ENCODE measurements around the gene PEX6. TPM values are rescaled to one million over a fixed set of nuclear protein-coding genes. Genes with fewer than 3 reads are reported as not detected.
"Not testable (repeated sequence)": the region's sequence is repeated elsewhere in the genome, so short reads cannot be mapped to it uniquely, and the experiment has no call there.

The PEX6 gene
- total RNA-seq, 1 donor from 2014 or later = 24.0 TPM

DNA sequence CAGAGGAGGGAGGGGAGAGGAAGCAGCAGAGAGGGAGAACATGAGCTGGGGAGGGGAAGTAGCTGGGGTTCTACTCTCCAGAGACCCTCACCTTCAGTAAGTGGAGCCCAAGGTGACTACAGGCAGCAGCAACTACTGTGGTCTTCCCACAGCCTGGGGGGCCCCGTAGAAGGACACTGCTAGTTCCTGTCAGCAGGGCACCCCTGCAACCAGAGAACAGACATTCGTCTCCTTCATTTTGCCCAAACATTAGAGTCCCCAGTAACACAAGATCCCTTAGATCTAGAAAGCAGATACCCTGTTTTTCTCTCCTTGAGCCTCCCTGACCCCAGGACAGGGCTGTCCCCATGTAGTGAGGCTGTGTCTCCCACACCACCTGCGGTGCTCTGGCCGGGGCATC is 10.2 kb downstream of the PEX6 start:
- intact Hi-C loops (cut with micrococcal nuclease) = no loop called here

DNA sequence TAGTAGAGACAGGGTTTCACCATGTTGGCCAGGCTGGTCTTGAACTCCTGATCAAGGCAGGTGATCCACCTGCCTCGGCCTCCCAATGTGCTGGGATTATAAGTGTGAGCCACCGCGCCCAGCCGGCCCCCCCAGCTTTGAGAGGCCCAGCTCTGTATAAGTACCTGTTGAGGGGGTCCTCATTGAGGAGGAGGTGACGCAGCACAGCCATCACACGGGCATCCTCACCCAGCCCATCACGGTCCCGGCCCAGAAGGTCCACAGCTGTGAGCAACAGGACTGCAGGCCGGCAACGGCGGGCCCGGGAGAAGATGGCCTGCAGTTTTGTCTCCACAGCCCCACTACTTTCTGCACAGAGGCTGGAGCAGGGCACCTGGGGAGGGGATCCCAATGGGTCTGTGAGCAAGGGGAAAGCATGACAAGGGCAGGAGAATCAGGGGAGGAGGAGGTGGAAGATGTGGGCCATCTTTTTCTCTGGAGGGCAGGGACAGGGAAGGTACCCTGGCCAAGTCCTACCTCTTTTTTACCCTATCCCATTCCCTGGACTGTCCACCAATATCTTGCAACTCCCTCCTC is 10.8 kb downstream of the PEX6 start:
- intact Hi-C loops (cut with micrococcal nuclease) = no loop called here

DNA sequence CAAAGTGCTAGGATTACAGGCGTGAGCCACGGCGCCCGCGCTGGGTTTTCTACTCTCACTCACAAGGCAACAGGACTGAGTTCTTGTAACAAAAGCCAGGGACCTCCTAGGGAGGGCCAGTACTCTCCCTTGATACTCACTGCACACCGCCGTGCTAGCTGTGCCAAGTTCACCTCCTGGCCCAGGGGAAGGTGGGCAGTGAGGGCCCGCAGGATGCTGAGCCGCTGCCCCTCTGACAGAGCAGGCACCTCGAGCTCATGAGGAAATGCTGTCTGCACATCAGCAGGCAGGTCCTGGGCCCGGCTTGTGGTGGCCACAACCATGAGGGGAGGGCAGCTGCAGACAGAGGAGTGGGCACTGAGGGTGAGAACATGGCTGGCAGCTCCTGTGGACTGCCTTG is 11.8 kb downstream of the PEX6 start:
- intact Hi-C loops (cut with micrococcal nuclease) = no loop called here

DNA sequence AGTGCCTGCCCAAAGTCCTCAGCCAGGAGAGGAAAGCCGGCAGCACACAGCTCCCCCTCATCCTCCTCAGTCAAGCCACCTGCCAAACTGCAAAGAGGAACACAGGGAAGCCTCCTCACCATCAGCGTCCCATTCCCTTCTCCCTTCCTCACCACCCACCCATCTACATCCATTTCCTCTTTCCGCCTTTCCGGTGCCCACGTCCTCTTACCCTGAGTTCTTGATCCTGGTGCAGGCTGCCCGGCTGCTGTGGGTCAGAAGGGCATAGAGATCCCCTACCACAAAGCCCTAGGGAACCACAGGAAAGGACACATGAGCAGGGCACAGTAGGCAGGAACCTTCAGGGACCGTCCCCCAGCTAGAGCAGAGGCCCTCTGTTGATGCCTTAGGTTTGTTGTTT is 12.4 kb downstream of the PEX6 start:
- intact Hi-C loops (cut with micrococcal nuclease) = no loop called here

DNA sequence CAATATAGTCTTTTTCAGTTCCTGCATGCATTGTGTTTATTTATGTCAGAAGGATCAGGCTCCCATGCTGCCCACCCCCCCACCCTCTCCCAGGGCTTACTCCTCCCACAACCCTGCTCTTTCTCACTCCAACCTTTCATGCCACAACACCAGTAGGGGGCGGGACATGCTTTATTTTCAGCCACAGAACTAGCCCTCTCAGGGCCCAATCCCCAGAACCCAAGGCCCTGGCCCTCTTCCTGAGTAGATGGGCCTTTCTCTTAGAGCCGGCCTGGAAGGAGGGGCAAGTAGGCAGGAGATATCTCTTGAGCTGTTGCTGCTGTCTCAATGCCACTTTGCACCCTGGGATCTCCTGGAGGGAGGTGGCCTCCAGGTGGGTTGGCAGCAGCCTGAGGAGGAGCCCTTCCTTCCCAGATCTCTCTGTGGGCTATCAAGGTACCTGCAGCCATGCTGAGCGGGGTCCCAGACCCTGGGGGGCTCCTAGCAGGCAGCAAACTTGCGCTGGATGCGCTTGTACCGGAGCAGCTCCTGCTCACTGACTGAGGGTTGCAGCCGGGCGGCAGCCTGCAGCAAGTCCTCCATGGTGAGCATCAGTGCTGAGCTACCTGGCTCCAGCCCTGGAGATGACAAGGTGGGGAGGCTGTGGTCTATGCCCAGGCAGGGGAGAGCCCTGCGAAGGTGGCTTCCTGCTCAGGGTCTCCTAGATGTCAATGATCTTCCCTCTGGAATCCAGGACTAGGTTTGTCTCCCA is 15.0 kb downstream of the PEX6 start:
- intact Hi-C loops (cut with micrococcal nuclease) = loop anchor here (1.0 to 2.0 kb wide), 2 partner anchors 31 to 179 kb away; no protein-coding TSS in a partner anchor

DNA sequence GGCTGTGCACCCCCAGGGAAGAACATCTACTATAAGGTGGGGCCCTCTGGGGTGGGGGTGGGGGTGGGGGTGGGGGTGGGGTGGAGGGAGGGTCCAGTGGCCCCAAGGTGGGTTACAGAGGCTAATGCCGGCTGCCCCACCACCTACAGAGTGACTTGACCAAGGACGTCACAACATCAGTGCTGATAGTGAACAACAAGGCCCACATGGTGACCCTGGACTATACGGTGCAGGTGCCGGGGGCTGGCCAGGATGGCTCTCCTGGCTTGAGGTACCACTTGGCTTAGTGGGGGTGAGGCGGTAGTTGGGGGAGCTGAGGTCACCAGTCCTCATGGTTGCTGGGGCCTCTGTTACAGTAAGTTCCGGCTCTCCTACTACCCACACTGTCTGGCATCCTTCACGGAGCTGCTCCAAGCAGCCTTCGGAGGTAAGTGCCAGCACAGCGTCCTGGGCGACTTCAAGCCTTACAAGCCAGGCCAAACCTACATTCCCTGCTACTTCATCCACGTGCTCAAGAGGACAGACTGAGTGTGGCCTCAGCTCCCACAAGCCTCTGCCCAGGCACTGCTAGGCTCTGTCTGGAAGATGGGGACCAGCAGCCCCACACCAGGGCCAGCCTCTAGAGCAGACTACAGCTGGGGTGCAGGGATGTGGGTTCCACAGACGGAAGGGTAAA is 15.7 kb downstream of the PEX6 start:
- intact Hi-C loops (cut with micrococcal nuclease) = loop anchor here (2.0 kb wide), 1 partner anchor 31 kb away; no protein-coding TSS in a partner anchor

DNA sequence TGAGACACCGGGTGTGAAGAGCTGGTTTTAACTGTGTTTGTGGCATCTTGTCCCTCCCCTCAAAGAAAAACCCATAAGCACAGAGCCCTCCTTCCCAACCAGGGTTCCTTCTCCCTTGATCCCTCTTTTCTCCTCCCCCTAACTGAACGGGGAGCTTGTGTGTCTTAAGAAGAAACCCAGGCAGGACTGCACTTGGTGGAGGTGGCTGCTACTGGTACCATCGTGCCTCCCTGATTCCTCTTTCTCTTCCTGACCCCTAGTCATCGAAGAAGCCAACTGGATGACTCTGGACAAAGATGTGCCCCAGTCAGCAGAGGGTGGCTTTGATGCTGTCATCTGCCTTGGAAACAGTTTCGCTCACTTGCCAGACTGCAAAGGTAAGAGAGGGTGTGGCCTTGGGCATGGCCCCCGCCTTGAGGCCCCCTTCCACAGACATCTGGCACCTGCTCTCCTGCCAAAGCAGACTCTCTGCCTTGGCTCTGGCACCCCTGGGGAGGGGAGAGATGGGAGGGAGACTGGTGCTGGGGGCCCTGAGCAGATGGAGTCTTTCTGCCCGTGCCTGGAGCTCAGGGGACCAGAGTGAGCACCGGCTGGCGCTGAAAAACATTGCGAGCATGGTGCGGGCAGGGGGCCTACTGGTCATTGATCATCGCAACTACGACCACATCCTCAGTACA is 16.3 kb downstream of the PEX6 start:
- intact Hi-C loops (cut with micrococcal nuclease) = loop anchor here (2.0 kb wide), 1 partner anchor 32 kb away; no protein-coding TSS in a partner anchor

DNA sequence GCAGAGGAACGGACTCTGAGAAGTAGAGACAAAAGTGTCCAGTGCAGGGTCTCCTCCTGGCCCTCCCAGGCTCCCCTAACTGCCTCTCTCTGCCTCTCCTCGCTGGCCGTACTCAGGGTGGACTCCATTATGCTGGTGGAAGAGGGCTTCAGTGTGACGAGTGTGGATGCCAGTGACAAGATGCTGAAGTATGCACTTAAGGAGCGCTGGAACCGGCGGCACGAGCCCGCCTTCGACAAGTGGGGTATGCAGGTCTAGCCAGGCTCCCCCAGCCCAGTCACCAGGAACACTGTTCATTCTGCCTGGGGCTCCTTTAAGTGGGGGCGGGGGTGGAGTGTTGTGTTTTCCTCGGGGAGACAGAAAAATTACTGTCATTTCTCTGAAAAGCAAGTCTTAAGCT is 16.9 kb downstream of the PEX6 start:
- intact Hi-C loops (cut with micrococcal nuclease) = loop anchor here (2.0 kb wide), 1 partner anchor 33 kb away; no protein-coding TSS in a partner anchor

DNA sequence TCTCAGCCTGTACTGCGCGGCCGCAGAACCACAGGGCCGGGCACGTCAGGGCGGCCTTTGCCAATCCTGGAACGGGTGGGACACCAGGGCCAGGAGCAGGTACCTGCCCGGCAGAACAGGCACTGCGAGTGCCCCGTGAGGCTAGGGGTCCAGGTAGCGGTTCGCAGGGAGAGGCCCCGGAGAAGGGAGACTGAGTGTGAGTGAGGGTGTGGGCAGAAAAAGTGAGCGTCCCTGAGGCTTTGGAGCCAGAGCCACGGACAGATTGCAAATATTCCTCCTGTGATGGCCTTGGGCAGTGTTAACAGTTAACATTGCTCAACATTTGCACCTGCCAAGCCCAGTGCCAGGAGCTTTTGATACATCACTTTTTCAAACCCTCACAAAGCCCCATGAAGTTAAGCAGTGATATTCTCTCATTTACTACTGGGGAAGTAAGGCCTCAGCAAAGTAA is 17.9 kb downstream of the PEX6 start:
- intact Hi-C loops (cut with micrococcal nuclease) = no loop called here

DNA sequence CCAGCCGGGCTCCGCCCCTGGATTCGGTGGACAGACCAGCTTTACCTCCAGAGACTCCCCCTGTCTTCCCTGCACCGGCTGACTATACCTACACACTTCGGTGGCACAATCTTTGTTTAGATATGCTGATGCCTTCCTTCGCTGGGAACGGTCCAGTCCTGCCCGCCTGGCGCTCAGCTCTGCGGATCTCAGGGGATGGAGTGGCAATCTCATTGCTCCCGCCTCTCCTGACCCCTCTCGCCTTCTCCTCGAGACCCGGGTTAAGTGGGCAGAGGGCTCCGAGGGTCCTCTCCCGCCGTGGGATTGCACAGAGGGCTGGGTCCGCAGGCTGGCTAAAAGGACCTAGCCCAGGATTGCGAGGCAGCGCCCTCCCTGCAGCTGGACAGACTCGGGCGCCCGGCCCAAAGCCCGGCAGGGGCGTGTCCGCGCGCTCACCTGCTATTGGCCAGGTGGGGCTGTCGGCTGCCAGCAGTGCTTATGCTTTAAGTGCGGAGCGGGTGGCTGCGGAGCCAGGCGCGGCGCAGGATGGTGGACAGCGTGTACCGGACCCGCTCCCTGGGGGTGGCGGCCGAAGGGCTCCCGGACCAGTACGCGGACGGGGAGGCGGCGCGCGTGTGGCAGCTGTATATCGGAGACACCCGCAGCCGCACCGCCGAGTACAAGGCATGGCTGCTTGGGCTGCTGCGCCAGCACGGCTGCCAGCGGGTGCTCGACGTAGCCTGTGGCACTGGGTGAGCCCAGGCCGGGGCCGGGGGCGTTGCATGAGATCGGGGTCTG is 18.6 kb downstream of the PEX6 start, which contains the start of gene GNMT:
TSS of gene GNMT (plus strand) at position 512 of the 777 bp plus-strand sequence. CDS start at position 526, 14 bp downstream.
- intact Hi-C loops (cut with micrococcal nuclease) = no loop called here

DNA sequence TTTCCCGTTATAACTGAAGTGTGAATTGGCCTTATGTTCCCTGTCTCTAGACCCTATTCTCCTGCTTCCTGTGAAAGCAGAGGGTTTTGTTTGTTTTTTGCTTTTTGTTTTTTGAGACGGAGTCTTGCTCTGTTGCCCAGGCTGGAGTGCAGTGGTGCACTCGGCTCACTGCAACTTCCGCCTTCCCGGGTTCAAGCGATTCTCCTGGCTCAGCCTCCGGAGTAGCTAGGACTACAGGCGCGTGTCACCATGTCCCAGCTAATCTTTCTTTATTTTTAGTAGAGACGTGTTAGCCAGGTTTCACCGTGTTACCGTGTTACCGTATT is 19.1 kb downstream of the PEX6 start:
- intact Hi-C loops (cut with micrococcal nuclease) = no loop called here

DNA sequence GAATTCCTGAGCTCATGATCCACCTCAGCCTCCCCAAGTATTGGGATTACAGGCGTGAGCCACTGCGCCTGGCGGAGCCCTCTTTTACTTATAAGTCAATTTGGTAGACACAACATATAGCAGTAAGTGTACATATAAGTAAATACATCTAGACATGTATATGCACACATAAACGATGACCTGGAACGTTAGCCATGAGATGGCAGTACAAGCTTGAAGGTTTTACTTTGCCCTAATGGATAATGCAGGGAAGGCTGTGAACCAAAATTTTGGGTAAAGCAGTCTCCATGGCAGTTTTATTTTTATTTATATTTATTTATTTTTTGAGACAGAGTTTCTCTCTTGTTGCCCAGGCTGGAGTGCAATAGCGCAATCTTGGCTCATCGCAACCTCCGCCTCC is 20.9 kb downstream of the PEX6 start:
- intact Hi-C loops (cut with micrococcal nuclease) = no loop called here

DNA sequence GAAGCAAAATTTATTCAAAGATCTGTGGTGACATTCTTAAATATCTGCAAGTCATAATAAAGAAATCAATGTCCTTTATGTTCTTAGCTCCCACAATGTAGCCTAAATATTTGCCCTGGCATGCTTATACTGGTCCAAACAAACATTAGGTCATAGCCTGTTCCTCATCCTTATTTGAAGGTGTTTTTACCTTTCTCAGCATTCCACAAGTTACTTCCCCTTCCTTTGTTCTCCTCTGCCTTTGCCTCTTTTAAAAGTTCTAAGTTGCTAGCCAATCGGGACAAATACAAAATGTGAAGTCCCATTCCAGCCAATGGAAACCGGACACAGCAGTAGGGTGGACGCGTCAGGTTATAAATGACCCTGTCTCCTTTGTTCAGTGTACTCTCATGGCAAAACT is 24.6 kb downstream of the PEX6 start:
- intact Hi-C loops (cut with micrococcal nuclease) = not testable (repeated sequence)

DNA sequence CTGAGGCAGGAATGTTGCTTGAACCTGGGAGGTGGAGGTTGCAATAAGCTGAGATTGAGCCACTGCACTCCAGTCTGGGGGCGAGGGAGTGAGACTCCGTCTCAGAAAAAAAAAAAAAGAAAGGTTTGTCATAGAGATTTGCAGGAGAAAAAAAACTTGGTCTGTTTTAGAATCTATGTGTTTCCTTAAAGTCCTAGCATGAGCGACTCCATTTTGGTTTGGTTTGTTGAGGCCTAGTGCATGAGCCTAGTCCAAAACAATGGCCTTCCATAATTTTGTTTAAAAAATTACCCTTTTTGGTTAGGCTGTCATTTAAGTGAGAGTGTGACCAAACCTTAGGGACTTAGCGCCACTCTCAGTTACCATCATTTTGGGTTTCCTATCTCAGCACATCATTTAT is 26.6 kb downstream of the PEX6 start:
- intact Hi-C loops (cut with micrococcal nuclease) = no loop called here

DNA sequence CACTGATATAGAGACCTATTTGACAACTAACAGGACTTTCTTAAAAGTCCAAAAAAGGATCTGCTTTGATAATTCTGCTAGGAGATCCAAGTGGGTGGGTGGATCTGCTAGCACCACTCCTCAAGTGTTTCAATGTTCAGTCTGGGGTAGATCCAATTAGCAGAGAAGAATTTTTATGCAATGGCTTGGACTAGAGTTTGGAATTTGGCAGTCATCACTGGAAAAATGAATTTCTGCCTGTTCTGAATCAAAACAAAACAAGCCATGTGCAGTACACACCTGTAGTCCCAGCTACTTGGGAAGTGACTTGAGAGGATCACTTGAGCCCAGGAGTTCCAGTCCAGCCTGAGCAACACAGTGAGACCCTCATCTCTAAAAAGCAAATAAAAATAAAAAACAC is 31.0 kb downstream of the PEX6 start:
- intact Hi-C loops (cut with micrococcal nuclease) = no loop called here

DNA sequence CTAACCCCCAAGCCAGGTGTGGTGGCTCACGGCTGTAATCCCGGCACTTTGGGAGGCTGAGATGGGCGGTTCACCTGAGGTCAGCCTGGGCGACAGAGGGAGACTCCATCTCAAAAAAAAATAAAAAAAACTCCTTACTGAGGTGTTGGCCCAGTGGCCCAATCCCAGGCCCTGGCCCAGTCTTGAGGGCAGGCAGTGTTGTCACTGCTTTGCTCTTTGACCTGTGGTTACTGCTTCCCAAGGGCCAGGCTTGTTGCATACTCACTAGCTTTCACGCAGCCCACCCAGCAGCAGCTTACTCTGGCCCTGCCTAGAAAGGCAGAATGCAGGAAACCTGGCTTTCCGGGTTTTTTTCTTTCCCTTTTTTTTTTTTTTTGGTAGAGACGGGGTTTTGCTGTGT is 36.5 kb downstream of the PEX6 start:
- intact Hi-C loops (cut with micrococcal nuclease) = no loop called here

DNA sequence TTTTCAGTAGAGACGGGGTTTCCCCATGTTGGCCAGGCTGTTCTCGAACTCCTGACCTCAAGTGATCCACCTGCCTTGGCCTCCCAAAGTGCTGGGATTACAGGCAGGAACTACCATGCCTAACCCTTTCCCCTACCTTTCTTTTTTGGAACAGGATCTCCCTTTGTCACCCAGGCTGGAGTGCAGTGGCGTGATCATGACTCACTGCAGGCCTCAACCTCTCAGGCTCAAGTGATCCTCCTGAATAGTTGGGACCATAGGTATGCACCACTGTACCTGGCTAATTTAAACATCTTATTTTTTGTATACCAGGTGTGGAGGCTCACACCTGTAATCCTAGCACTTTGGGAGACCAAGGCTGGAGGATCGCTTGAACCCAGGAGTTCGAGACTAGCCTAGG is 37.6 kb downstream of the PEX6 start:
- intact Hi-C loops (cut with micrococcal nuclease) = not testable (repeated sequence)

DNA sequence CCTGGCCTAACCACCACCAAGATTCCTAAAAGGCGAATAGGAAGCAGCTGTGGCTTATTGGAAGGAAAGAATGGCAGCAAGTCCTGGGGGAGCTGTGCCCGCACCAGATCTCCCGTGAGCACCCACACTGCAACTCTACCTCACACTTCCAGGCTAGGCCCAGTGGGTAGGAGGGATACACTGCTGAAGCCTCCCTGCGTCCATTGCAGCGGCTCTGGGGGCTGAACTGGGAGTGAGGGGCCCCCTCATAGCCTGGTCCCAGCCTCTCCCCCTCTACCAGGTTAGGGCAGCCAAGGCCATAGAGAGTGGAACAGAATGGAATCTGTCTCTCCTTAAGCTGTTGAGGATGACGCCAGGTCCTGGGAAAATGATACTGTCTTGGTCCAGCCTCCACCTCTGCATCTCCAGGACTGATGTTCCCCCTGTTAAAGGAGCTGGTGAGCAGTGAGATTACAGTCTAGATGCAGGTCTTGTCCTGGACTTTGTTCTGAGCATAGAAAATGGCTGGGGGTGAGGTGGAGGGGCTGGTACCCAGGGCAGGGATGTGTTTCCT is 38.4 kb downstream of the PEX6 start:
- intact Hi-C loops (cut with micrococcal nuclease) = no loop called here

DNA sequence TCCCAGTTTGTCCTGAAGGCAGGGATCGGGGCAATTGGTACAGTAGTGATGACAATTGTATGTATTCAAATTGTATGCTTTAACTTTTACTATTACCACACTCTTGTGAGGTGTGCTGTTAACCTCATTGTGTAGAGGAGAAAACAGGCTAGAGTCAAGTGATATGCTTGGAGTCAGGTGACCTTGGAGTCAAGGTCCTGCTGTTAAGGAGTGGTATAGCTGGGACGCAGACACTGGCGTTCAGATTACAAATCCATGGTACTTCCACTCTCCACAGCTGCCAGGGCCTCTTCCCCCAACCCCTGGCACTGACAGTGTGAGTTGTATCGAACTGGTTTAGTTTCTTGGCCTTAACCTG is 39.2 kb downstream of the PEX6 start:
- intact Hi-C loops (cut with micrococcal nuclease) = no loop called here

DNA sequence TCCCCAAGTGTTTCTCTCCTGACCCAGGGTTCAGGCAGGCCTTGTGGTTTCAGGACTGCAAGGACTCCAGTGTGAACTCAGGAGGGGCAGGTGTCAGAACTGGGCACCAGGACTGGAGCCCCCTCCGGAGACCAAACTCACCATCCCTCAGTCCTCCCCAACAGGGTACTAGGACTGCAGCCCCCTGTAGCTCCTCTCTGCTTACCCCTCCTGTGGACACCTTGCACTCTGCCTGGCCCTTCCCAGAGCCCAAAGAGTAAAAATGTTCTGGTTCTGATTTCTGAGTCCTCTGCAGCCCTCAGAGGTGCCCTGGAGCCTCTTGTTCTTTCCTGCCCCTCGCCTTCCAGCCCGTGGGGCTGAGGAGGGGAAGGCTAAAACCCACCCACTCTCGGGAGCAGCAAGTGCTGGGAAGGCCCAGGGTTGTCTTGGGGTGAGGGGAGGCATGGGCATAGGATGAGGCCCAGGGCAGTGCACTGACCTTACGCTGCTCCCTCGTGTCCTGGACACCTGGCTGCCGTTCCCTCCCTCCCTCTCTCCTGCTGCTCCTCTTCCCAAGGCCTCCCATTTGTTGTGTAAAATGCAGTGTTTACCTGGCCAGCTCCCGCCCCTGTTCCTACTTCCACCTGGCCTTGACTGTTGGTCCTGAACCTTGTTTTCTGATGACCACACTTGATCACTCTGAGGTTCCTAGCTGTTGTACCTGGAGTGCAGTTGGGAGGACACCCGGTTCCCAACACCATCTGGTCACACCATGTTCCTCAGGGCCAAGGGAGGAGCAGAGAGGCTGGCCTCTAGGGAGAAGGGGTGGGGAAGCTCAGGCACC is 39.8 kb downstream of the PEX6 start:
- intact Hi-C loops (cut with micrococcal nuclease) = no loop called here

All from T-helper 1 cell treated with Interleukin-12 subunit alpha and Interleukin-12 subunit beta and Interleukin-4 antibody, amounts not matched to agents 30 ng/mL and 1 ng/mL, for 36 hours (primary cell).